Activated T-helper 1 cell treated with anti-CD3 and anti-CD28 coated beads, Interleukin-2, amount 50 U/mL, for 16 hours (primary cell): ENCODE measurements around the gene PARD3B.

Experiments used
- DNase-seq, 2 donors: peaks; one replicate each; pipeline ENCODE4 v3.0.0-alpha.2; 2020; ENCODE audit warnings: low read depth in 1 of 2, low spot score in 1 of 2

The PARD3B gene

GRCh38 chr2:204944927-204945326 lies 399.7 kb downstream of the PARD3B start:
- DNase-seq: no peak

GRCh38 chr2:204945376-204945775 lies 400.1 kb downstream of the PARD3B start:
- DNase-seq: no peak

GRCh38 chr2:204946892-204947291 lies 401.6 kb downstream of the PARD3B start:
- DNase-seq: no peak

GRCh38 chr2:204947405-204947804 lies 402.1 kb downstream of the PARD3B start:
- no peak for DNase-seq

GRCh38 chr2:204948024-204948763 lies 402.9 kb downstream of the PARD3B start:
- DNase-seq: no peak

GRCh38 chr2:204948822-204949221 lies 403.5 kb downstream of the PARD3B start:
- DNase-seq: no peak

- no peak for DNase-seq
These were observed 405.5 kb downstream of the PARD3B start for GRCh38 chr2:204950695-204951346.

- no peak for DNase-seq
These were observed 413.1 kb downstream of the PARD3B start for GRCh38 chr2:204958371-204958770.

GRCh38 chr2:204964414-204964813 lies 419.1 kb downstream of the PARD3B start:
- no peak for DNase-seq

GRCh38 chr2:204966245-204966644 lies 421.0 kb downstream of the PARD3B start:
- no peak for DNase-seq

- DNase-seq: peak; percentile 6 to 49
These were observed 422.1 kb downstream of the PARD3B start for GRCh38 chr2:204967199-204967960.

GRCh38 chr2:204971206-204971907 lies 426.1 kb downstream of the PARD3B start:
- no peak for DNase-seq

GRCh38 chr2:204972161-204972560 lies 426.9 kb downstream of the PARD3B start:
- no peak for DNase-seq

- DNase-seq: no peak
These were observed 427.5 kb downstream of the PARD3B start for GRCh38 chr2:204972606-204973336.

- no peak for DNase-seq
These were observed 428.3 kb downstream of the PARD3B start for GRCh38 chr2:204973616-204974015.

GRCh38 chr2:204974487-204974886 lies 429.2 kb downstream of the PARD3B start:
- no peak for DNase-seq

- DNase-seq: no peak
These were observed 432.6 kb downstream of the PARD3B start for GRCh38 chr2:204977914-204978313.

GRCh38 chr2:204982303-204982702 lies 437.0 kb downstream of the PARD3B start:
- DNase-seq: no peak

- no peak for DNase-seq
These were observed 439.2 kb downstream of the PARD3B start for GRCh38 chr2:204984518-204984917.

- no peak for DNase-seq
These were observed 441.4 kb downstream of the PARD3B start for GRCh38 chr2:204986641-204987040.

- DNase-seq: no peak
These were observed 443.6 kb downstream of the PARD3B start for GRCh38 chr2:204988836-204989235.
